Endothelial cell of umbilical vein (primary cell): Measurements from ENCODE around the gene LDLRAD4.

Source experiments
- EZH2 ChIP-seq: IDR thresholded peaks from 2 replicates; pipeline ENCODE4 v1.6.1; 2012; ENCODE audit warnings: borderline replicate concordance, low read depth, mild to moderate bottlenecking, moderate library complexity, low read length, inconsistent platforms; ENCODE audit not compliant: severe bottlenecking
- POLR2A ChIP-seq: IDR thresholded peaks from 2 replicates; pipeline ENCODE4 v1.6.1; 2012; ENCODE audit warnings: low read depth, mild to moderate bottlenecking, control low read depth, low read length
- TF ChIP-seq, protein P1 (sequence below), 2 donors: IDR thresholded peaks; 1 replicate in 1 of 2; 2 replicates in 1 of 2; pipeline ENCODE4 v1.5.1; 2011; ENCODE audit warnings: low read length in 2 of 2, mild to moderate bottlenecking in 2 of 2, moderate library complexity in 2 of 2, control low read depth in 1 of 2, inconsistent platforms in 1 of 2, low read depth in 1 of 2; ENCODE audit not compliant: insufficient read depth in 1 of 2; ENCODE audit errors: extremely low read depth in 1 of 2

DNA sequence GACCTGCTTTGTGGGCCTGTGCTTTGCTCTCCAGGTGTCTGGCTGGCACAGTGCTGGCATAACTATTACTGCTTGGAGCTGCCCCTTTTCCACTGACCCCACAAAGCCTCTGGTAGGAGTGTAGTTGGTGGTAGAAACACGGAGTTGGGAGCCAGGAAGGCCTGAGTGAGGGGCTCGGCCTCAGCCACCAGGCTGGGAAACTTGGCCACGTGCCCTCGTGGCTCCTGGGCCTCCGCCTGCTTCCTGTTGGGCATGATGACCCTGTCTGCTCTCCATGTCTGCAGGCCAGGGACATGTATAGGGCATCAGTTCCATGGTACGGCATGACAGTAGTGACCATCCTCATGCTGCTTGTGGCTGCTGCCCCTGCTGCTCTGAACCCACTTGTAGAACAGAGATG, 266.6 kb downstream of the LDLRAD4 start:
- TF ChIP-seq, protein P1, sequence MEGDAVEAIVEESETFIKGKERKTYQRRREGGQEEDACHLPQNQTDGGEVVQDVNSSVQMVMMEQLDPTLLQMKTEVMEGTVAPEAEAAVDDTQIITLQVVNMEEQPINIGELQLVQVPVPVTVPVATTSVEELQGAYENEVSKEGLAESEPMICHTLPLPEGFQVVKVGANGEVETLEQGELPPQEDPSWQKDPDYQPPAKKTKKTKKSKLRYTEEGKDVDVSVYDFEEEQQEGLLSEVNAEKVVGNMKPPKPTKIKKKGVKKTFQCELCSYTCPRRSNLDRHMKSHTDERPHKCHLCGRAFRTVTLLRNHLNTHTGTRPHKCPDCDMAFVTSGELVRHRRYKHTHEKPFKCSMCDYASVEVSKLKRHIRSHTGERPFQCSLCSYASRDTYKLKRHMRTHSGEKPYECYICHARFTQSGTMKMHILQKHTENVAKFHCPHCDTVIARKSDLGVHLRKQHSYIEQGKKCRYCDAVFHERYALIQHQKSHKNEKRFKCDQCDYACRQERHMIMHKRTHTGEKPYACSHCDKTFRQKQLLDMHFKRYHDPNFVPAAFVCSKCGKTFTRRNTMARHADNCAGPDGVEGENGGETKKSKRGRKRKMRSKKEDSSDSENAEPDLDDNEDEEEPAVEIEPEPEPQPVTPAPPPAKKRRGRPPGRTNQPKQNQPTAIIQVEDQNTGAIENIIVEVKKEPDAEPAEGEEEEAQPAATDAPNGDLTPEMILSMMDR (IDR thresholded peaks at IDR 0.05; ENCODE audit: extremely low read depth in 1 of 2, insufficient read depth in 1 of 2, low read depth in 1 of 2, low read length in 2 of 2), result no peak
- TF ChIP-seq POLR2A (no peak), EZH2 (no peak)
